Breast epithelium (tissue), 3 donors: Measurements from ENCODE around the gene DGKI.
A peak's percentile ranks its signal among the peaks of the same experiment; 100 is the strongest.

Source experiments
- POLR2A ChIP-seq: fragments of 450-650 bp; IDR thresholded peaks from one replicate; pipeline ENCODE4 v1.6.1; 2016; ENCODE audit warnings: antibody characterized with exemption, mild to moderate bottlenecking, moderate library complexity
- POLR2AphosphoS5 ChIP-seq, 3 donors: sonication (generic); formaldehyde crosslinking; IDR thresholded peaks; one replicate each; pipeline ENCODE4 v1.6.1; 2017; ENCODE audit warnings: antibody characterized with exemption in 3 of 3
- TF ChIP-seq, protein P1 (sequence below), 3 donors: fragments of 450-650 bp; IDR thresholded peaks; one replicate each; pipeline ENCODE4 v1.5.1; 2016 to 2017; ENCODE audit warnings: antibody characterized with exemption in 3 of 3, mild to moderate bottlenecking in 3 of 3, moderate library complexity in 3 of 3

DNA sequence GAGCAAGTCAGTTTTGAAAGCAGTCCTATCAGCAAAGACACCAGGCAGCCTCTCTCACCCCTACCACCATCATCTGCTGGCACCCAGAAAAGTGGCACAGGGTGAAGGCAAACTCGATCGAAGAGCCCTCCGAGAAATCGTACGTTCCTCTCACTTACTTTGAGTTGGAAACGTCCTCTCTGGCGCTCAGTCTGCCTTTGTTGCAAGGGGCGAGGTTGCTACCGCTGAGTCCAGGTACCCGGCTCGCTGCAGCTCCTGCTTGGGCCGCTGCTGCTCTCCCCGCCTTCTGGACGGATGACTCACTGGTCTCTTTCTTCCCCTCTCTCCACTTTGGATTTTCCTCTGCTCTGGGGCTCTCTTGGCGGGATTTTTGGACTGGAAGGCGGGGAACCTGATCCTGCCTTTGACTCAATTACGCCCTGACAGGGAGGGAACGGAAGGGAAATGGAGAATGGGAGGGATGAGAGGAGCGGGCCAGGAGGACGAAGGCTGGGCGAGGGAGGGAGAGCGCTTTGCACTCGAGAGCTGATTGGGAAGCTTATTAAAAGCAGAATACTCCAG lies 503.4 kb downstream of the DGKI start, which contains the start of gene PTN:
- no peak for TF ChIP-seq POLR2A
- TF ChIP-seq, protein P1, sequence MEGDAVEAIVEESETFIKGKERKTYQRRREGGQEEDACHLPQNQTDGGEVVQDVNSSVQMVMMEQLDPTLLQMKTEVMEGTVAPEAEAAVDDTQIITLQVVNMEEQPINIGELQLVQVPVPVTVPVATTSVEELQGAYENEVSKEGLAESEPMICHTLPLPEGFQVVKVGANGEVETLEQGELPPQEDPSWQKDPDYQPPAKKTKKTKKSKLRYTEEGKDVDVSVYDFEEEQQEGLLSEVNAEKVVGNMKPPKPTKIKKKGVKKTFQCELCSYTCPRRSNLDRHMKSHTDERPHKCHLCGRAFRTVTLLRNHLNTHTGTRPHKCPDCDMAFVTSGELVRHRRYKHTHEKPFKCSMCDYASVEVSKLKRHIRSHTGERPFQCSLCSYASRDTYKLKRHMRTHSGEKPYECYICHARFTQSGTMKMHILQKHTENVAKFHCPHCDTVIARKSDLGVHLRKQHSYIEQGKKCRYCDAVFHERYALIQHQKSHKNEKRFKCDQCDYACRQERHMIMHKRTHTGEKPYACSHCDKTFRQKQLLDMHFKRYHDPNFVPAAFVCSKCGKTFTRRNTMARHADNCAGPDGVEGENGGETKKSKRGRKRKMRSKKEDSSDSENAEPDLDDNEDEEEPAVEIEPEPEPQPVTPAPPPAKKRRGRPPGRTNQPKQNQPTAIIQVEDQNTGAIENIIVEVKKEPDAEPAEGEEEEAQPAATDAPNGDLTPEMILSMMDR (IDR thresholded peaks at IDR 0.05) = no peak
- peak in 1 of 3 donors; percentile 59 for TF ChIP-seq POLR2AphosphoS5 (IDR thresholded peaks at IDR 0.05)
